Vagina (tissue), 2 donors: ENCODE data around the gene VPS4B. TPM values are rescaled to one million over a fixed set of nuclear protein-coding genes. Genes with fewer than 3 reads are reported as not detected.
A peak's percentile ranks its signal among the peaks of the same experiment; 100 is the strongest.

Source experiments
- DNase-seq, 2 donors: peaks; one replicate each; pipeline ENCODE4 v3.0.0-alpha.2; 2017; ENCODE audit errors: extremely low spot score in 2 of 2
- H3K27ac ChIP-seq: fragments of 200-600 bp; sonication (generic); one replicate; pipeline ENCODE4 v1.5.1; 2019
- H3K27me3 ChIP-seq: fragments of 200-600 bp; sonication (generic); one replicate; pipeline ENCODE4 v1.5.1; 2019
- H3K36me3 ChIP-seq, 2 donors: fragments of 200-600 bp; sonication (generic); one replicate each; pipeline ENCODE4 v1.5.1; 2017 to 2019
- H3K4me1 ChIP-seq: fragments of 200-600 bp; sonication (generic); one replicate; pipeline ENCODE4 v1.5.1; 2019
- H3K4me3 ChIP-seq, 2 donors: fragments of 200-600 bp; sonication (generic); 1 replicate in 1 of 2; 2 replicates in 1 of 2; pipeline ENCODE4 v1.5.1; 2016 to 2019
- H3K9me3 ChIP-seq: fragments of 200-600 bp; sonication (generic); one replicate; pipeline ENCODE4 v1.5.1; 2019
- POLR2A ChIP-seq, 2 donors: fragments of 450-650 bp; IDR thresholded peaks; one replicate each; pipeline ENCODE4 v1.6.1; 2017; ENCODE audit warnings: antibody characterized with exemption in 2 of 2, mild to moderate bottlenecking in 2 of 2, moderate library complexity in 2 of 2
- POLR2AphosphoS5 ChIP-seq, 2 donors: sonication (generic); formaldehyde crosslinking; IDR thresholded peaks; one replicate each; pipeline ENCODE4 v1.9.0; 2017; ENCODE audit warnings: antibody characterized with exemption in 2 of 2, mild to moderate bottlenecking in 2 of 2, low read depth in 1 of 2; ENCODE audit not compliant: insufficient read depth in 1 of 2
- intact Hi-C: fragments of 100-400 bp; cut with DNase I; formaldehyde crosslinking; loops from one replicate; pipeline ENCODE4 v1.15.1; 2023
- total RNA-seq: library from RNA; depleted of rRNA; stranded (reverse); fragments of >200 nt; gene quantifications from one replicate; pipeline ENCODE4 v1.2.3, GENCODE V29; 2016
- TF ChIP-seq, protein P1 (sequence below), 3 experiments: fragments of 450-650 bp in 2 of 3; fragments of 200-600 bp in 1 of 3; sonication (generic) in 1 of 3; IDR thresholded peaks; one replicate each; pipeline ENCODE4 v1.5.1; 2017 to 2019; ENCODE audit warnings: antibody characterized with exemption in 3 of 3, mild to moderate bottlenecking in 2 of 3, moderate library complexity in 2 of 3

VPS4B gene
- total RNA-seq, result 30.7 TPM

DNA sequence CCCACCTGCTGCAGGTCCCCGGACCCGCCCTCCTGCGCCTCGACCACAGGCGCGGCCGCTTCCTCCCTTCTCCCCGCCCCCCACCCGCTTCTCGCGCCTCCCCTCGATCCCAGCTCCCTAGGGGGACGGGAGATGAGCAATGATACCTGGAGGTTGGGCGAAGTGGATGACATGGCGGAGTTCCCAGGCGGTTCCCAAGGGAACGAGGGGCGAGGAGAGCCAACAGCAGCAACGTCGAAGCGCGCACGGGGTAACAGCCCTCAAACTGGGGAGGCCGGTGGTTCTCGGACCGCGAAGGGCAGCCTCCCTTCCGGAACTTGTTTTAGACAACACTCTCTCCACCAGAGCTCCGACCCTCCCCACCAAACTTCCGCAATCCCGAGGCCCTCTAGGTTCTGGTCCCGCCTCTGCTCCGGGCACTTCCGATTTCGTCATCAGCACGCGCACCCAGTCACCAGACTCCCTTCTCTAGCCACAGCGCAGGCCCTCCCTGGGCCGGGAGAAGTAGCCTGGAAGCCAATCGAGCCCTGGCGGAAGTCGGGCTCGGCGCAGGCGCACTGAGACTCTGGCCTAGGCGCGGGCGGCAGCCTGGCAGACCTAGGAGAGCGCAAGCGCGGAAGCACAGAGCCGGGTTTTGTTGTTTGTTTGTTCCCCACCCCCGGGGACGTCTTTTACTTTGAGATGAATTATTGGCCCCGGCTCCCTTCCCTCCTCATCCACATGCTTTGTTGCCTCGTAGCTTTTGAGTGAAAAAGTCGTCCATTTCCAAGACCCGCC lies at the start of gene VPS4B:
TSS of gene VPS4B (minus strand) at position 390 of the 777 bp plus-strand sequence. CDS start at position 173, 217 bp downstream.
- Histone ChIP-seq H3K27me3 (no peaks in the 10 kb centered on the region), H3K4me3 (peak within 1 kb of the TSS; percentile 90 to 91), H3K27ac (peak within 1 kb of the TSS; percentile 98), H3K9me3 (no peaks in the 10 kb centered on the region), H3K4me1 (peaks cover 38% of the 10 kb centered on the region), H3K36me3 (peaks cover 0 to under 1% of the 10 kb centered on the region in 2 donors)
- TF ChIP-seq POLR2AphosphoS5 (IDR thresholded peaks at IDR 0.05; ENCODE audit: insufficient read depth in 1 of 2, low read depth in 1 of 2) (peak; percentile 97 to 99), POLR2A (IDR thresholded peaks at IDR 0.05) (peak in 1 of 2 donors; percentile 67)
- TF ChIP-seq, protein P1, sequence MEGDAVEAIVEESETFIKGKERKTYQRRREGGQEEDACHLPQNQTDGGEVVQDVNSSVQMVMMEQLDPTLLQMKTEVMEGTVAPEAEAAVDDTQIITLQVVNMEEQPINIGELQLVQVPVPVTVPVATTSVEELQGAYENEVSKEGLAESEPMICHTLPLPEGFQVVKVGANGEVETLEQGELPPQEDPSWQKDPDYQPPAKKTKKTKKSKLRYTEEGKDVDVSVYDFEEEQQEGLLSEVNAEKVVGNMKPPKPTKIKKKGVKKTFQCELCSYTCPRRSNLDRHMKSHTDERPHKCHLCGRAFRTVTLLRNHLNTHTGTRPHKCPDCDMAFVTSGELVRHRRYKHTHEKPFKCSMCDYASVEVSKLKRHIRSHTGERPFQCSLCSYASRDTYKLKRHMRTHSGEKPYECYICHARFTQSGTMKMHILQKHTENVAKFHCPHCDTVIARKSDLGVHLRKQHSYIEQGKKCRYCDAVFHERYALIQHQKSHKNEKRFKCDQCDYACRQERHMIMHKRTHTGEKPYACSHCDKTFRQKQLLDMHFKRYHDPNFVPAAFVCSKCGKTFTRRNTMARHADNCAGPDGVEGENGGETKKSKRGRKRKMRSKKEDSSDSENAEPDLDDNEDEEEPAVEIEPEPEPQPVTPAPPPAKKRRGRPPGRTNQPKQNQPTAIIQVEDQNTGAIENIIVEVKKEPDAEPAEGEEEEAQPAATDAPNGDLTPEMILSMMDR (IDR thresholded peaks at IDR 0.05), result peak in 1 of 3 experiments; percentile 22
- intact Hi-C loops, result loop anchor here (2.0 kb wide), 1 partner anchor 55 kb away; the partner anchor contains the start of gene KDSR
- DNase-seq, result peak; percentile 99

DNA sequence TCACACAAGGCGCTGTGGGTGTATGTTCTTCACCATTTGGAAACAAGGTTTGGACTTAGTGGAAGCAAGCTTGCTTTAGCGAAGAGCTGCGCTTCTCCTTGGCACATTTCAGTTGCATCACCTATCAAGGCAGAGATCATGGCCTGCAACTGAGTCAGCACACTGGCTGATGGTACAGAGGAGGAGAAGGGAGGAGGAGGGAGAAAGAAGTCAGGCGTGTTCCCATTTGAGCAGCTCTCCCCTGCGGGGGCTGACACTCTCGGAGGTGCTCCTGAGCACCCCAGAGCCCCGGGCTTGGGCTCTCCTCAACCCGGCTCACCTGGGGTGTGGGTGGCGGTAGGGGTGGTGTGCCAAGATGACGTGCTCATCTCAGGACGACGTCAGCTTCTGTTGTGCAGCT lies 48.5 kb upstream of the VPS4B start:
- H3K4me1 ChIP-seq, result no peaks in the 10 kb centered on the region
- H3K36me3 ChIP-seq, result no peaks in the 10 kb centered on the region
- TF ChIP-seq POLR2A (IDR thresholded peaks at IDR 0.05) (no peak), POLR2AphosphoS5 (IDR thresholded peaks at IDR 0.05; ENCODE audit: insufficient read depth in 1 of 2, low read depth in 1 of 2) (peak; percentile 12 to 36)
- H3K9me3 ChIP-seq, result no peaks in the 10 kb centered on the region
- H3K27me3 ChIP-seq, result no peaks in the 10 kb centered on the region
- intact Hi-C loops, result no loop called here
- H3K27ac ChIP-seq, result no peak overlapping the region
- peak in 1 of 2 donors; percentile 10 for DNase-seq
- no peak overlapping the region for H3K4me3 ChIP-seq

DNA sequence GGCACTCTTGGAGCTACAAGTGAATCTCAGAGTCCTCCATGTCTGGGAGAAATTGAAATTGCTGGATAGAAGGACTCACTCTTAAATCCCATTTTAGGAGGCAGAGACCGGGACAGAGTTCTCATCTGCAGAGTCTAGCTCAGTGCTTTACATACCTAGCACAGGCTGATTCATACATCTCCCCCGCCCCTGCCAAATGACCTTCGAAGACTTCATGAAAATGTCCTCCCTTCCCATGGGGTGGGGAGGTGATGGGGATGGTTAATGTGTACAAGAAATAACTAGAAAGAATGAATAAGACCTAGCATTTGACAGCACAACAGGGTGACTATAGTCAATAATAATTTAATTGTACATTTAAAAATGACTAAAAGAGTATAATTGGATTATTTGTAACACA lies 46.3 kb upstream of the VPS4B start:
- Histone ChIP-seq H3K27ac (no peak overlapping the region), H3K27me3 (no peaks in the 10 kb centered on the region), H3K9me3 (no peaks in the 10 kb centered on the region), H3K4me1 (no peaks in the 10 kb centered on the region), H3K36me3 (no peaks in the 10 kb centered on the region), H3K4me3 (no peak overlapping the region)
- peak in 1 of 2 donors; percentile 44 for DNase-seq
- intact Hi-C loops, result no loop called here
- TF ChIP-seq, protein P1 (IDR thresholded peaks at IDR 0.05), result no peak
- TF ChIP-seq POLR2A (IDR thresholded peaks at IDR 0.05) (no peak), POLR2AphosphoS5 (IDR thresholded peaks at IDR 0.05; ENCODE audit: insufficient read depth in 1 of 2, low read depth in 1 of 2) (no peak)

DNA sequence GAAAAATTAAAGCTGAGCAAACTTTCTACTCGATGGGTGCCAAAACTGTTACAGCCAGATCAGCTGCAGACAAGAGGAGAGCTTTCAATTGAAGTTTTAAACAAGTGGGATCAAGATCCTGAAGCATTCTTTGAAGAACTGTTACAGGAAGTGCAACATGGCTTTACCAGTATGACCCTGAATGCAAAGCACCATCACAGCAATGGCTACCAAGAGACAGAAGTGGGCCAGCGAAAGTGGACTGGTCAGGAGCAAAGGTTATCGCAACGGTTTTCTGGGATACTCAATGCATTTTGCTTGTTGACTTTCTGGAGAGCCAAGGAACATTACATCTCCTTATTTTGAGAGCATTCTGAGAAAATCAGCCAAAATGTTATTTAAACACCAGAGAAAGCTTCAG lies 45.4 kb upstream of the VPS4B start:
- H3K27ac ChIP-seq, result no peak overlapping the region
- no peaks in the 10 kb centered on the region for H3K27me3 ChIP-seq
- H3K4me3 ChIP-seq, result no peak overlapping the region
- no peaks in the 10 kb centered on the region for H3K36me3 ChIP-seq
- TF ChIP-seq POLR2A (IDR thresholded peaks at IDR 0.05) (no peak), POLR2AphosphoS5 (IDR thresholded peaks at IDR 0.05; ENCODE audit: insufficient read depth in 1 of 2, low read depth in 1 of 2) (no peak)
- TF ChIP-seq, protein P1 (IDR thresholded peaks at IDR 0.05), result no peak
- H3K9me3 ChIP-seq, result no peaks in the 10 kb centered on the region
- H3K4me1 ChIP-seq, result no peaks in the 10 kb centered on the region
- DNase-seq, result no peak
- intact Hi-C loops, result no loop called here

DNA sequence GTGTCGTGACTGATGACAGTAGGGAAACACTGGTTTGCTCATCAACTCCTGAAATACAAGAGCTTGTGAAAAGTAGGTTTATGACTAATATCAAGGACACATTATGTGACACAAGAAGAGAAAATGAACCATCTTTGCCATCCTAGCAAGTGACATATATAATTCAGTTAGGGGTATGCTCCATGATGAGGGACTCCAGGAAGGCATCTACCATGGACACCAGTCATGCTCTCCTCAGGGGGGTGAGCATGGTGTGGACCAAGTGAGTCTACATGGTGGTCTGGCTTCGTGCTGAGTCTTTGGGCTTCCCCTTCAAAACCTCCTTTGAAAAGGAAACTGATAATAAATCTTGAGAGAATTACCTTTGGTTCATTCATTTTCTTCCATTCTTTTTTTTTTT lies 42.8 kb upstream of the VPS4B start:
- intact Hi-C loops, result no loop called here
- TF ChIP-seq, protein P1 (IDR thresholded peaks at IDR 0.05), result no peak
- no peak for TF ChIP-seq POLR2AphosphoS5 (IDR thresholded peaks at IDR 0.05; ENCODE audit: insufficient read depth in 1 of 2, low read depth in 1 of 2)
- no peak for TF ChIP-seq POLR2A (IDR thresholded peaks at IDR 0.05)
- no peaks in the 10 kb centered on the region for H3K27me3 ChIP-seq
- no peak for DNase-seq
- H3K27ac ChIP-seq, result no peak overlapping the region
- no peak overlapping the region for H3K4me3 ChIP-seq
- no peaks in the 10 kb centered on the region for H3K9me3 ChIP-seq
- no peaks in the 10 kb centered on the region for H3K36me3 ChIP-seq
- H3K4me1 ChIP-seq, result no peaks in the 10 kb centered on the region
